GM19438 (cell line): Measurements from ENCODE around the gene CPN2.

Experiments used
- ATAC-seq: cut with Tn5 transposase; IDR thresholded peaks from one replicate; pipeline ENCODE4 v1.9.1; 2021; ENCODE audit warnings: low read depth; ENCODE audit not compliant: unreplicated experiment

Gene CPN2

GRCh38 chr3:194330579-194330978 is 20.5 kb downstream of the CPN2 start:
- ATAC-seq = no peak

GRCh38 chr3:194330160-194330559 is 21.0 kb downstream of the CPN2 start:
- no peak for ATAC-seq

- no peak for ATAC-seq
Observed at GRCh38 chr3:194329583-194329965, 21.6 kb downstream of the CPN2 start.

- no peak for ATAC-seq
Observed at GRCh38 chr3:194328942-194329582, 22.1 kb downstream of the CPN2 start.

- ATAC-seq = no peak
Observed at GRCh38 chr3:194328053-194328657, 23.0 kb downstream of the CPN2 start.

- no peak for ATAC-seq
Observed at GRCh38 chr3:194327218-194328052, 23.7 kb downstream of the CPN2 start.

- ATAC-seq = no peak
Observed at GRCh38 chr3:194326968-194327217, 24.2 kb downstream of the CPN2 start.

GRCh38 chr3:194326192-194326967 is 24.7 kb downstream of the CPN2 start:
- no peak for ATAC-seq

GRCh38 chr3:194325424-194326153 is 25.5 kb downstream of the CPN2 start:
- ATAC-seq = no peak

- ATAC-seq = no peak
Observed at GRCh38 chr3:194324823-194325327, 26.3 kb downstream of the CPN2 start.

- no peak for ATAC-seq
Observed at GRCh38 chr3:194323785-194324735, 27.1 kb downstream of the CPN2 start.

GRCh38 chr3:194322678-194323211 is 28.4 kb downstream of the CPN2 start:
- no peak for ATAC-seq

- no peak for ATAC-seq
Observed at GRCh38 chr3:194321693-194322640, 29.2 kb downstream of the CPN2 start.

- ATAC-seq = no peak
Observed at GRCh38 chr3:194320744-194321243, 30.3 kb downstream of the CPN2 start.

GRCh38 chr3:194320100-194320499 is 31.0 kb downstream of the CPN2 start:
- ATAC-seq = no peak

- no peak for ATAC-seq
Observed at GRCh38 chr3:194318511-194319161, 32.5 kb downstream of the CPN2 start.

GRCh38 chr3:194316918-194317317 is 34.2 kb downstream of the CPN2 start:
- ATAC-seq = no peak
